ENCODE measurements around the gene CLEC10A.
"Not testable (repeated sequence)": the region's sequence is repeated elsewhere in the genome, so short reads cannot be mapped to it uniquely, and the experiment has no call there.

The CLEC10A gene

DNA sequence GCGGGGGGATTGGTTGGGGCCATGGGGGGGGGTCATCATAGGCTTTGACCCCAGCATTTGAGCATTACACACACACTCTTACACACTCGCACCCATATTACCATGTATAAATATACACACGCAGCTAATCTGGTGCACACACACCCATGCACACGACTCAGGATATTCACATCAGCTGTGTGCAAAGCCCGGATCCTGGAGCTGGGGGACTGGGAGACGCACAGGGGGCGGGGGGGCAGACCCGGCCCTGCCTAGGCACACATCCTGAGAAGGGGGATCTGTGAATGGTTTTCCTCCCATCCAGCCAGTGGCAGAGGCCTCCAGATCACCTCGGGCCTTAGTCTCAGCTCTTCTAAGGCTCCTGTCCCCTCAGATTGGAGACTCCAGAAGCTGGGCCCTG, 28.9 kb upstream of the CLEC10A start:
- no peak for DNase-seq (ENCODE audit: low read depth in 4 of 4, low spot score in 1 of 4)

DNA sequence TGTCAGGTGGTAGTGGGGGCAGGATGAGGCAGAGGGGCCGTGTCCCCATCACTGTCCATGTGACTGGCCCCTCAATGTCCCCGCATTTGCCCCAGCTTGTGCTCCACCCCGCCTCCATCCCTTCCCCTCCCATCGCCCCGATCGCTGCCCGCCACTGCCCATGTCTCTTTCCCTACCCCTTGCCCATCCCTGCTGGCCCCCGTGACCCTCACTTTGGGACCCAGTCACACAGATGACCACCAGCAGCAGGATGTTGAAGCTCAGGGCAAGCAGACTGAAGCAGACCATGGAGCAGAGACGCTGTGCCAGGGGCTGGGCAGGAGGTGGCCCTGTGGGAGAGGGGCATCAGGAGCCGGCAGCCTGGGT, 28.5 kb upstream of the CLEC10A start:
- no peak for DNase-seq (ENCODE audit: low read depth in 4 of 4, low spot score in 1 of 4)

DNA sequence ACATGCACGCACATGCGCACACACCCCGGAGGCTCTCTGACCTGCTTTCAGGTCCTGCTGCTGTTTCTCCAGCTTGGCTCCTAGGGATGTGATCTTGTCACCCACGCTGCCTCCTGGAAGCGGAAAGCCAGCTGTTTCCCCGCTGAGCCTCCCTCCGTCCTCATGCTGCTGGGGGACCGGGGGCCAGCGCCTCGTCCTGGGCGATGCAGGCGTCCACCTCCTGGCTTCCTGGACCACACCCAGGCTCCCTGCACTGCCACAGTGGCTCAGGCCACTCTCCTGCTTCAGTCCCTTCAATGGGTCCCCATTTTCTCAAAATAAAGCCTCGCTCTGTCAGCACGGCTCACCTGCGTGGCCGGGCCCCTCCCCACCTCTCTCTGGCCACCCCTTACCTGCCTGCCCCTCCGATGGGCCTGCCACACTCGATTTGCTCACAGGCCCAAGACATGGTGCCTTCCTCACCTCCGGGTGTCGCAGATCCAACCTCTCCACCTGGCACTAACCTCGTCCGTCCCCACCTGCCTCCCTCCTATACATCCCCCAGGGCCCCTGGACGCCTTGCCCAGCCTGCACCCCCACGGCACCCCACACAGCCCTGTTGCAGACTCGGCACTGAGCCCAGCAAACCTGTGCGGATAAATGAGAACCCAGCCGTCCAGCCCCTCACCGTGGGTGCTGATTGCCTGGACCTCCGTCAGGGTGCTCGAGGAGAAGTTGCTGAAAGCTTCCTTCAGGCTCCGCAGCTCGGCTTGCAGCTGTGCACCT, 27.9 kb upstream of the CLEC10A start:
- no peak for DNase-seq (ENCODE audit: low read depth in 4 of 4, low spot score in 1 of 4)

- DNase-seq (ENCODE audit: low read depth in 4 of 4, low spot score in 1 of 4), result no peak
Measured at GRCh38 chr17:7107012-7107754, 27.1 kb upstream of the CLEC10A start.

- no peak for DNase-seq (ENCODE audit: low read depth in 4 of 4, low spot score in 1 of 4)
Measured at GRCh38 chr17:7102421-7102820, 22.4 kb upstream of the CLEC10A start.

DNA sequence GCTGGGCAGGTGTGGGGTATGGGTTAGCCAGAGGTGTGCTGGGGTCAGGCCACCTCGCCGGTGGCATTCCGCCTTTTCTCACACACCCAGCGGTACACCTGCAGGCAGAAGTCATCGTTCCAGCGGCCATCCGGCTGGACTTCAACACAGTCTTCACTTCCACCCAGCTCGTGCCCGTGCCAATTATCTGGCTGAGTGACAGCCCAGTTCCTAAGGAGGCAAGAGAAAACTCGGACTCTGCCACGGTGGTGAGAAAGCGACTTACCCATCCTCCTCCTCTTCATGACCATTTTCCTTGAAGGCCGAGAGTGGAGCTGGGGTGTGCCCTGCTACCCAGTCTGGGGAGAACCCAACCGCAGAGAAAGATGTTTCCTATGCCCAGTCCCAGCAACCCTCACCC, 21.5 kb upstream of the CLEC10A start:
- no peak for DNase-seq (ENCODE audit: low read depth in 4 of 4, low spot score in 1 of 4)

GRCh38 chr17:7100641-7101379, 20.8 kb upstream of the CLEC10A start:
- DNase-seq (ENCODE audit: low read depth in 4 of 4, low spot score in 1 of 4), result not testable (repeated sequence)

DNA sequence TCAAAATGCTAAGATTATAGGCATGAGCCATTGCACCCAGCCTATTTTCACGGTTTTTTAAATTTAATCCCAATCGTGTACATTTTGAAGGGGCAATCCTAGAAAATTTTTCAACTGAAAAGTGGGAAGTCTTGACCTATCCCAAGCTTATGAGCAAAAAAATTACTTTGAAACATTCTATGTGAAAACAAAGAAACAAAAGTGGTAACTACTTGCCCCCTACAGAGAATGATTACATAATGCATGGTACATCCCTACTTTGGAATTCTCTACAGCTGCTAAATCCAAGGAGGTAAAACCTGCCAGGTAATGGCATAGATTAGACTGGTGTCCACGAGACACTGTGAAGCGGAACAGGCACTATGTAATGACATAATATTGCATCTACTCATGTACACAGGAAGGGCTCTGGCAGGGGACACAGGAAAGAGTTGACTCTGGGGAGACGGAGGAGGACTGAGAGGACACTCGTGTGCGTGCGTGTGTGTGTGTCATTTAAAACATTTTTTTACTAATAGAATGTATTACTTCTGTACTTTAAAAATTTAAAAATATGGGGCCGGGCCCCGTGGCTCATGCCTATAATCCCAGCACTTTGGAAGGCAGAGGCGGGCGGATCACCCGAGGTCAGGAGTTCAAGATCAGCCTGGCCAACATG, 18.9 kb upstream of the CLEC10A start:
- no peak for DNase-seq (ENCODE audit: low read depth in 4 of 4, low spot score in 1 of 4)

DNA sequence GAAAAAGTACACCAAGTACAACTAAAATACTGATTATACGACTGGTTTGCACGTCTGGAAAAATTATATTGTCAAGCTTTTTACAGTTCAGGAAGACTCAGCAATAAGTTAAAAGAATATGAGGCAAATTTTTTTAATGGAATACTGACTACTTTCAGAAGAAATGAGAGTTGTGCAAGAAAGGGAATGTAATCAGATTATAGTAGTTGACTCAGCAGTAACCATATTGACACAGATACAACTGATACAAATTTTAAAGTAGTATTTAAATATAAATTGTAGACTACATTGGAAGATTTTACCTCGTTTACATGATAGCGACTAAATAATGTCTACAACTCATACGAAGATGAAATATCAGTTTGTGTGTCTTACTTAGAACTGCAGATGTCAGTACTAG, 17.9 kb upstream of the CLEC10A start:
- DNase-seq (ENCODE audit: low read depth in 4 of 4, low spot score in 1 of 4), result no peak

DNA sequence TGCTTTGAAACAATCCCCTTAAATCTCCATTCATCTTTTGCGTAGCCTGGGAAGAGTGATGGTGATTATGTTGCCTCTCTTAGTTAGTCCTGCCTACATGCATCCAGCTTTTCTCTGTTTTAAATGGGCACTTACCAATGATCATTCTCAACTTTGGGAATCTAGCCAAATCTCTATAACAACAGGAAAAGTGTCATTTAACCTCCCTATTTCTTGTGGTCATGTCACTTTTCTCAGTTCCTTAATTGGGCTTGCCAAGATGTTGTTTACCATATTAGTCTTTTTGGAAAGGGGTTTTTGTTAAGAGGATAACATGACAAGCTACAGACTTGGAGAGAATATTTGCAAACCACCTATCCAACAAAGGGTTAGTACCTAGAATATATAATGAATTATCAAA, 15.6 kb upstream of the CLEC10A start:
- DNase-seq (ENCODE audit: low read depth in 4 of 4, low spot score in 1 of 4), result no peak

- no peak for DNase-seq (ENCODE audit: low read depth in 4 of 4, low spot score in 1 of 4)
Measured at GRCh38 chr17:7094652-7095019, 14.6 kb upstream of the CLEC10A start.

GRCh38 chr17:7091311-7092005, 11.4 kb upstream of the CLEC10A start:
- peak in 1 of 4 experiments; percentile 11 for DNase-seq (ENCODE audit: low read depth in 4 of 4, low spot score in 1 of 4)

DNA sequence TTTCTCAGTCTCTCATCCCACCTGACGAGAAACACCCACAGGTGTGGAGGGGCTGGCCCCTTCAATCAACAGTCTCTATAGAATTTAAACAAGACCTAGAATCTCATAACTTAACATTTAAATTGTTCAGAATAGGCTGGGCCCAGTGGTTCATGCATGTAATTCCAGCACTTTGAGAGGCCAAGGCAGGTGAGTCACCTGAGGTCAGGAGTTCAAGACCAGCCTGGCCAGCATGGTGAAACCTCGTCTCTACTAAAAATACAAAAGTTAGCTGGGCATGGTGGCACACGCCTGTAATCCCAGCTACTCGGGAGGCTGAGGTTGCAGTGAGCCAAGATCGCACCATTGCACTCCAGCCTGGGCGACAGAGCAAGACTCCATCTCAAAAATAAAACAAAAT, 9.5 kb upstream of the CLEC10A start:
- DNase-seq (ENCODE audit: low read depth in 4 of 4, low spot score in 1 of 4), result not testable (repeated sequence)

GRCh38 chr17:7088442-7088841, 8.4 kb upstream of the CLEC10A start:
- DNase-seq (ENCODE audit: low read depth in 4 of 4, low spot score in 1 of 4), result not testable (repeated sequence)

DNA sequence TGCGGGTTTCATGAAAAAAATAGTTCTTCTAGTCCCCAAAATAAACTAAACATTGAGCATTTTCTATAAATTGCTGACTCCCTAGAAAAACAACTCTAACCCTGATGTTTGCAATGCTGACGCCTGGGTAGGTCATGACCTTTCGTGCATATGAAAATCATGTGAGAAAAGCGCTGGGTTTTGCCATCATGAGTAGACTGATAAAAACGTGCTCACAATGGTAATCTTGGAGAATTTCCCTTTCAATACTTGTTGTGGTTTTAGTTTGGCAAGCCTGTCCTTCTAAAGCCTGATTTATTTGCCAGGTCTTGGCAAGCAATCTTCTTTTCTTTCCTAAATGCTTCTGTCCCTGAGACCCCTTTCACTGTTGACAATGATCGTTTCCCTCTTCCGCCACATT, 4.0 kb upstream of the CLEC10A start:
- no peak for DNase-seq (ENCODE audit: low read depth in 4 of 4, low spot score in 1 of 4)

- DNase-seq (ENCODE audit: low read depth in 4 of 4, low spot score in 1 of 4), result no peak
Measured at GRCh38 chr17:7083592-7083991, 3.5 kb upstream of the CLEC10A start.

DNA sequence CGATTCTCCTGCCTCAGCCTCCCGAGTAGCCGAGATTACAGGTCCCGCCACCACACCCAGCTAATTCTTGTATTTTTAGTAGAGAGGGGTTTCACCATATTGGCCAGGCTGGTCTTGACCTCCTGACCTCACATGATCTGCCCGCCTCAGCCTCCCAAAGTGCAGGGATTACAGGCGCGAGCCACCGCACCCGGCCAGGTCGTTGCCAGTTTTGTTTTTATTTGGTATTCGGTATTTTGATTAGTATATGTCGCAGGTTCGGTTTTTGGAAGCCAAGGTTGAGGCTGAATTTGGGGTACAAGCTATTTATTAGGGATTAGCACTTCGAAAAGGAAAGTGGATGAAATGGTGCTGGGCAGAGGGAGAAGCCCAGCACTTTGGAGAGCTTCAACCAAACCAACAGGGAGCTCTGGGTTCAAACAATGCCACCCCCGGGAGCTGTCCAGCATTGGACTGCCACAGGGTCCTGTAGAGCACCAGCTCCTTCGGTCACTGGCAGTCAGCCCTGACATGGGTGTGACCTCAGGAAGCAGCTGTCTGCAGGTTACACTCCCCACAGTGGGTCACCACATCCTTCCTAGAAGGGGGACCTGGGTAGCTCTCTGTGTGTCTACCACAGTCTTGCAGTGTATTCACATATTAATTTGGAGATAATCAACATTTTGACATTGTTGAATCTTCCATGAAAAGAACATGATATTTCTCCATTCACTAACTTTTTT, 1.5 kb upstream of the CLEC10A start:
- DNase-seq (ENCODE audit: low read depth in 4 of 4, low spot score in 1 of 4), result no peak

DNA sequence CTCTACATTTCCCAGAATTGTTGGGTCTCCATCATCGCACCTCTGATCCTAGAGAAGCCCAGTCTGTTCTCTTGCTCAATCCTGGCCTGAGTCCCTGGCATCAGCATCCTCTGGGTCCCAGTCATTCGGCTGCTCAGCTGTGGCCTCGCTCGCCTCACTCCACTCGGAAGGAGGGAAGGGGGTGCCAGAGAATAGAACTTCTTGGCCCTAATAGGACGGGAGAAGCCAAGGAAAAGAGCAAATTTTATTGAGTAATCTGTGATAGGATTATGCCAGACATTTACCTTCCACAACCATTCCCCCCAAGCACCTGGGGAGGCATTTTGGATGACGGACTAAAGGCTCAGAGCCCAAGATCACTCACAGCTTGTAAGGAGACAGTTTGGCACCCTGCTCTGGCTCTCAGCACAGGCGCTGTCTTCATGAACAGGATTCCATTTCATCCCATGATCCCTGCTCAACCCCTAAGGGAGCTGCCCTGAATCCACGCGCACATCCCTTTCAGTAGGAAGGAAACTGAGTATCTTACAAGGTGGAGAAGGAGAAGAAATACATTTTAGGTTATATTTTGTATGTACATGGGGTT, 498 bp upstream of the CLEC10A start:
- no peak for DNase-seq (ENCODE audit: low read depth in 4 of 4, low spot score in 1 of 4)

DNA sequence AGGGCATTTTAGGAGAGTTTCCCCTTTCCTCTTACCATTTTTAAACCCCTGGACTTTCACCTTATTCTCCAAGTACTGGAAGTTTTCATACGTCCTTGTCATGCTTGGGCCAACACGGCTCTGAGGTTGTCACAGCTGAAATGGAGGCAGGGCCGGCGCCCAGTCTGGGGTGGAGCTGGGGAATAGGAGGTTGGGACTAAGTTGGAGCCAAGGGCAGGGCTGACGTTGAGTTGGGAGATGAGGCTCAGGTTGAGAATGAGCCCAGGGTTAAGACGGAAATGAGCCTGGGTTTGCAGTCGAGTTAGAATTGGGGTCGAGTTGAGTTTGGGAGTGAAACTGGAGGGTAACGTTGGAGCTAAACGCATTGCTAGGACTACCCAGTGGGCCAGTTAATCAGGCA, 1.3 kb downstream of the CLEC10A start:
- no peak for DNase-seq (ENCODE audit: low read depth in 4 of 4, low spot score in 1 of 4)
